ENCODE measurements around the gene MYO3B. TPM values are rescaled to one million over a fixed set of nuclear protein-coding genes. Genes with fewer than 3 reads are reported as not detected.

MYO3B gene
- total and polyA plus RNA-seq, 2 of the 8 experiments (the other 6 are each of a cell fraction or from before 2014, with no cell fraction given), result 0.17 to 0.19 TPM

GRCh38 chr2:170236680-170237047, 58.7 kb downstream of the MYO3B start:
- H4K91ac ChIP-seq (replicated peaks; ENCODE audit: insufficient read length, low read length), result no peak overlapping the region
- no peak overlapping the region for H4K8ac ChIP-seq (ENCODE audit: extremely low read depth, insufficient read depth, low read length)
- POLR2A ChIA-PET (ENCODE audit: partially characterized antibody), result no interaction called here
- H3K23ac ChIP-seq (ENCODE audit: insufficient read length), result no peak overlapping the region
- no peak overlapping the region for H3K4ac ChIP-seq (replicated peaks; ENCODE audit: insufficient read length, low read depth, low read length)
- DNase-seq (ENCODE audit: low read depth in 1 of 2, low spot score in 2 of 2) (no peak), FAIRE-seq (no peak)
- H2AFZ ChIP-seq (ENCODE audit: low read length), result no peak overlapping the region
- no peaks in the 10 kb centered on the region for H3K23me2 ChIP-seq (ENCODE audit: low read depth, low read length)
- no peak overlapping the region for H2AK5ac ChIP-seq (ENCODE audit: low read depth, low read length)
- no peaks in the 10 kb centered on the region for H4K20me1 ChIP-seq (replicated peaks in 1 of 2; ENCODE audit: control insufficient read depth in 1 of 2, insufficient read depth in 2 of 2, low read length in 2 of 2)
- H3K18ac ChIP-seq (ENCODE audit: extremely low read depth, low read length), result no peak overlapping the region
- H3K4me2 ChIP-seq (ENCODE audit: insufficient read depth in 1 of 2, low read depth in 2 of 2, low read length in 2 of 2), result no peak overlapping the region
- no peak overlapping the region for H2BK20ac ChIP-seq (ENCODE audit: low read length)
- no peak overlapping the region for H2BK5ac ChIP-seq (ENCODE audit: low read depth, low read length)
- H3K79me2 ChIP-seq (ENCODE audit: control insufficient read depth in 1 of 2, insufficient read depth in 2 of 2, low read length in 2 of 2), result no peaks in the 10 kb centered on the region
- WGBS, 2 experiments (ENCODE audit: extremely low coverage in 1 of 2, insufficient coverage in 1 of 2, insufficient read length in 1 of 2, insufficient replicate concordance in 2 of 2, low coverage in 1 of 2, low lambda C conversion rate in 2 of 2, missing lambda C conversion rate in 1 of 2), result 100% methylated on average over 2 of the region's 2 CpGs; no CpG with 5 or more reads in 1 of the 2 experiments
- H4K5ac ChIP-seq (ENCODE audit: insufficient read length, low read depth, low read length), result no peak overlapping the region
- H3K4me3 ChIP-seq (ENCODE audit: extremely low read depth in 1 of 4, insufficient read depth in 2 of 4, low read depth in 3 of 4, low read length in 4 of 4), result no peak overlapping the region
- no peaks in the 10 kb centered on the region for H3K79me1 ChIP-seq (ENCODE audit: low read depth, low read length)
- CTCF ChIA-PET (ENCODE audit: partially characterized antibody), result interaction anchor here (0.7 to 3.3 kb wide), 39 partner anchors 10 to 644 kb away, joined by 3 to 39 read pairs (median 4); no protein-coding TSS in a partner anchor
- H3K14ac ChIP-seq (ENCODE audit: insufficient read length), result no peak overlapping the region
- no peak overlapping the region for H2BK120ac ChIP-seq (replicated peaks; ENCODE audit: low read depth, low read length)
- no peaks in the 10 kb centered on the region for H3K27me3 ChIP-seq (replicated peaks in 1 of 4; ENCODE audit: control insufficient read depth in 3 of 4, extremely low read depth in 1 of 4, insufficient read depth in 3 of 4, low read length in 3 of 4)
- H3K27ac ChIP-seq (ENCODE audit: low read depth, low read length), result no peak overlapping the region
- peaks cover 0 to 4% (median 1%) of the 10 kb centered on the region in 4 experiments; a peak in 2 of 7 replicates for H3K4me1 ChIP-seq (replicated peaks in 1 of 4; ENCODE audit: control insufficient read depth in 3 of 4, insufficient read depth in 4 of 4, low read length in 3 of 4)
- no peaks in the 10 kb centered on the region for H3K9me3 ChIP-seq (ENCODE audit: insufficient read depth in 2 of 2, low read depth in 1 of 2, low read length in 1 of 2)
- no peak overlapping the region for H2BK15ac ChIP-seq (ENCODE audit: low read length)
- H3K9ac ChIP-seq (replicated peaks in 1 of 4; ENCODE audit: extremely low read depth in 1 of 4, low read depth in 3 of 4, low read length in 3 of 4), result no peak overlapping the region
- H3K36me3 ChIP-seq (ENCODE audit: control insufficient read depth in 2 of 4, insufficient read depth in 4 of 4, low read length in 3 of 4), result no peaks in the 10 kb centered on the region
- H2BK12ac ChIP-seq (ENCODE audit: low read depth, low read length), result no peak overlapping the region
- no peak overlapping the region for H3K56ac ChIP-seq (replicated peaks; ENCODE audit: insufficient read length, low read depth, low read length)
- TF ChIP-seq SIN3A (conservative IDR thresholded peaks at IDR 0.05 in 1 of 2, IDR thresholded peaks at IDR 0.05 in 1 of 2; ENCODE audit: low read depth in 1 of 2, low read length in 2 of 2) (no peak), SUZ12 (IDR thresholded peaks at IDR 0.05; ENCODE audit: low read length) (no peak), ZNF274 (IDR thresholded peaks at IDR 0.05; ENCODE audit: borderline replicate concordance, extremely low read depth, low read length) (no peak), RXRA (IDR thresholded peaks at IDR 0.05; ENCODE audit: insufficient read depth, low read depth, low read length) (no peak), TEAD4 (IDR thresholded peaks at IDR 0.05; ENCODE audit: low read depth, low read length) (no peak), POLR2AphosphoS5 (IDR thresholded peaks at IDR 0.05; ENCODE audit: low read depth, low read length) (no peak), KDM1A (IDR thresholded peaks at IDR 0.05; ENCODE audit: borderline replicate concordance, low read length) (no peak), NANOG (IDR thresholded peaks at IDR 0.05; ENCODE audit: insufficient read depth, low read depth, low read length, poor library complexity, severe bottlenecking) (no peak), NRF1 (IDR thresholded peaks at IDR 0.05; ENCODE audit: low read depth, low read length) (no peak), SAP30 (IDR thresholded peaks at IDR 0.05; ENCODE audit: insufficient read depth, insufficient replicate concordance, low read length) (no peak), TBP (IDR thresholded peaks at IDR 0.05; ENCODE audit: low read depth, low read length) (no peak), RFX5 (IDR thresholded peaks at IDR 0.05; ENCODE audit: borderline replicate concordance, low read depth, low read length) (no peak), POLR2A (IDR thresholded peaks at IDR 0.05; ENCODE audit: control extremely low read depth in 1 of 2, low read depth in 2 of 2, low read length in 2 of 2) (no peak)
- TF ChIP-seq, protein P1, sequence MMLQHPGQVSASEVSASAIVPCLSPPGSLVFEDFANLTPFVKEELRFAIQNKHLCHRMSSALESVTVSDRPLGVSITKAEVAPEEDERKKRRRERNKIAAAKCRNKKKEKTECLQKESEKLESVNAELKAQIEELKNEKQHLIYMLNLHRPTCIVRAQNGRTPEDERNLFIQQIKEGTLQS (IDR thresholded peaks at IDR 0.05; ENCODE audit: insufficient read depth, low read depth, low read length), result no peak
